HG03139 (cell line): ENCODE results near the gene ANKRD26.

Experiments
- ATAC-seq: cut with Tn5 transposase; IDR thresholded peaks from one replicate; pipeline ENCODE4 v1.9.1; 2021; ENCODE audit not compliant: unreplicated experiment

Gene ANKRD26

DNA sequence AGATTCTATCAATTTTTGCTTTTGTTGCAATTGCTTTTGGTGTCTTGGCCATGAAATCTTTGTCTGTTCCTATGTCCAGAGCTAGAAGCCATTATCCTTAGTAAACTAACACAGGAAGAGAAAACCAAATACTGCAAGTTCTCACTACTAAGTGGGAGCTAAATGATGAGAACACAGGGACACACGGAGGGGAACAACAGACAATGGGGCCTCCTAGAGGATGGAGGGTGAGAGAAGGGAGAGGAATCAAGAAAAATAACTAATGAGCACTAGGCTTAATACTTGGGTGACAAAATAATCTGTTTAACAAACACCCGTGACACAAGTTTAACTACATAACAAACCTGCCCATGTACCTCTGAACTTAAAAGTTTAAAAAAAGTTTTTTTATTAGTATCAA lies 78.2 kb downstream of the ANKRD26 start:
- ATAC-seq, result no peak

- ATAC-seq, result no peak
Measured at GRCh38 chr10:27020243-27020642, 80.1 kb downstream of the ANKRD26 start.

DNA sequence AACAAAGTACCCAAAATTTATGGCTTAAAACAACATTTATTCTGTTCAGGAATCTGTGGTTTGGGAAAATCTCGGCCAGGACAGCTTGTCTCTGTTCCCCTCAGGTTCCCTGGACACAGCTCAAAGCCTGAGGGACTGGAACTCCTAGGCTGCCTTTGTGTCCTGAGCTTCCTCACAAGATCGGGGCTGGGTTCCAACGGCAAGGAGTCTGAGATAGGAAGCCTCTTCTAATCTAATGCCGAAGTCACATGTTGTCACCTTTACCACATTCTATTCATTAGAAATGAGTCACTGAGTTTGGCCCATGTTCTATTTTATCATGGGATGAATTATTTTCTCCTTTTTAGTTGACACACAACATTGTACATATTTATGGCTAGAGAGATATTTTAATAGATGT lies 80.5 kb downstream of the ANKRD26 start:
- ATAC-seq, result no peak

GRCh38 chr10:26997610-26998009 lies 102.7 kb downstream of the ANKRD26 start:
- no peak for ATAC-seq

GRCh38 chr10:26994743-26995142 lies 105.6 kb downstream of the ANKRD26 start:
- ATAC-seq, result no peak

DNA sequence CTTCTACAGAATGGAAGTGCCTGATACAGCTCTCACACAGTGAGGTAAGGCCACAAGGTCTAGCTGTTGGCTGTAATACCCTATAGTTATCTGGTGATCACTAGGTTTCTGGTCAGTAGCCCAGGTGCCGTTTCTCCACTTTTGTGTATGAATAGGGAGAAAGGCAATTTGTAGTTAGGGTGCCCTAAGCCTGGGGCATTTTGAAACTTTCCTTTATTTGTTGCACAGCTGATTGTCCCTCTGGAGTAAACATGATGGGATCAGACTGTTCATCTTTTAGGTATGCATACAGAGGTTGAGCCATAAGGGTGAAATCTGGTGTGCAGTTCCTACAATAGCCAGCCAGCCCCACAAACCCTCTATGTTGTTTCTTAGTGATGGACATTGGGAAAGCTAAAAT lies 112.4 kb downstream of the ANKRD26 start:
- ATAC-seq, result no peak

- ATAC-seq, result no peak
Measured at GRCh38 chr10:26983156-26983555, 117.1 kb downstream of the ANKRD26 start.

DNA sequence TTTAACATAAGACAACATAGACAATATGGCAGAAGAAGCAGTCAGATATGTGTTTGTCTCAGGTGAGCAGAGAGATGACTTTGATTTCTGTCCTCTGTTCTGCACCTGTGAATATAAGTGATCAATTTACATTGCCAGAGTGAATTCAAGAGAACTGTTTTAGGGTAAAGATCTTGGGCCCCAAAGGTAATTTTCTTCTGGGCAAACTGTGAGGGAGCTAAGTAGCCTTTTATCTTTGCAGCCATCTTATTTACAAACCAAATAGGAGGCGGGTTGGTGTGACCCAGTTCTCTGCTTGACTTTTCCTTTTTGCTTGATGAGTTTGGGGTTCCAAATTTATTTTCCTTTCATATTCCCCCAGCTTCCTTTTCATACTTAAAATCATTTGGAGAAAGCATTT lies 118.2 kb downstream of the ANKRD26 start:
- no peak for ATAC-seq

DNA sequence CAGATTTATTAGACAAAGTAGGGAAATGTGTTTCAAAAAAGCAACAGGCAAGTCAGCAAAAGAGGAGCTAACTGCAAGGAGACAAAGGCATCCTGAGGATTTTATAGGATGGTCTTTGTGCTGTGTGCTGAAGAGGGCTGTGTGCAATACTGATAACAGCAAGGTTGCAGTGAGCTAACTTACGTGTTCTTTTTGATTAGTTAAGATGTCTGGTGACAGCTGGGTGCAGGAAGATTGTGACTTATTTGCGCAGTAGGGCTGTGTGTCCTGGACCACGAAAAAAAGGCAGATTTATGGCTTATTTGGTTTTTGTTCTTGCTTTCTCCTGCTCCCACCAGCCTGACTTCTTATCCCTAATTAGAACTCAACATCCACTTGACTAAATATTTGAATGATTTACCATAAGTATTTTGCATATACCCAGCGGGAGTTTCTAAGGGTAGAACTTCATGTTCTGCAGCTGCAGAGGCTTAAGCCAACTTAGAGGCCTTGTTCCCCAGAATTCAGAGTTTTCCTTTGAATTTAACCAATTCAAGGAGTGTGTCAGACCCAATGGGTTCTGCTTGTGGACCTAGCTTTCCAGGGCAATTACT lies 119.0 kb downstream of the ANKRD26 start:
- ATAC-seq, result no peak

DNA sequence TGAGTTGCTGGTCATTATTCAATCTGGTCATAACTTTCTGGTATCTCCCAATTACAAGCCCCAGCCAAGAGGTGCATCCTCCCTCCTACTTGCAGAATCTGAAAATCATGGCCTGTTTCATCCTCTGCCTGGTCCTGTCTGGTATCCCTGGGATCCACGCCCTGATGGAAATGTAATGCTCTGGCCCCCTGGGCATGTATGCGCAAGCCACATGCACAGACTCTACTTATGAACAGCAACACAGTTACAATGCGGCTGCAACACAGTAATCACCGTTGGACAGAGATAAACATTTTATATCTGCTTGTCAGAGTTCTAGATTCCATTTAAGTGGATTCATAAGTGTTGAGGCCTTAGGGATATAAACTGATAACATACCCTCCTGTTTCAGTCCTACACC lies 121.8 kb downstream of the ANKRD26 start:
- no peak for ATAC-seq

- ATAC-seq, result no peak
Measured at GRCh38 chr10:26977635-26978034, 122.7 kb downstream of the ANKRD26 start.

GRCh38 chr10:26970667-26971066 lies 129.6 kb downstream of the ANKRD26 start:
- no peak for ATAC-seq

GRCh38 chr10:26969145-26969926 lies 131.0 kb downstream of the ANKRD26 start:
- ATAC-seq, result peak; percentile 79

GRCh38 chr10:26962835-26963234 lies 137.5 kb downstream of the ANKRD26 start:
- ATAC-seq, result no peak

DNA sequence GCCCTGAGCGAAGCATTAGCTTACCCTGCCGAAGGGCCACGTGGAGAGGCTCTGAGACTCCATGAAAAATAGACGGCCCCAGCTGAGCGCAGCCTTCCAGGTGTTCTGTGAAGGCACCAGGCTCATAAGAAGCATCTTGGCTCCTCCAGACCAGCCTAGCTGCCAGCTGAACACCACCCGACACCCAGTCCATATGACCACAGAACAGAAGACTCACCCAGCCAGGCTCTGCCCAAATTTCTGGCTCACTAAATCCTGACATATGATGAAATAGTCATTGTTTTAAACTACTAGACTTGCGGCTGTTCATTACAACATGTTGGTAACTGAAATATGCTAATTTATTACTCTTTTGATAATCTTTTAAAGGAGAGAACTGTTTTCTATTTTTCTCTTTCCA lies 140.0 kb downstream of the ANKRD26 start:
- no peak for ATAC-seq

- no peak for ATAC-seq
Measured at GRCh38 chr10:26959841-26960240, 140.5 kb downstream of the ANKRD26 start.
